ENCODE data around the gene DOCK2. TPM values are rescaled to one million over a fixed set of nuclear protein-coding genes. Genes with fewer than 3 reads are reported as not detected.

Gene DOCK2
- total RNA-seq, 1 donor from 2014 or later: 1.1 TPM

GRCh38 chr5:170080786-170081445 lies 443.8 kb downstream of the DOCK2 start:
- Histone ChIP-seq H3K36me3 (no peaks in the 10 kb centered on the region), H3F3A (ENCODE audit: low read depth) (no peaks in the 10 kb centered on the region), H3K79me2 (ENCODE audit: low read depth) (no peaks in the 10 kb centered on the region), H3K27ac (no peak overlapping the region), H3K4me1 (no peaks in the 10 kb centered on the region), H3K4me2 (no peak overlapping the region), H2AFZ (replicated peaks) (no peak overlapping the region), H3K4me3 (no peak overlapping the region), H3K27me3 (no peaks in the 10 kb centered on the region), H3K9me3 (ENCODE audit: low read depth) (no peaks in the 10 kb centered on the region), H3K9ac (no peak overlapping the region), H4K20me1 (ENCODE audit: low read depth) (no peaks in the 10 kb centered on the region)
- Mint-ChIP-seq H3K4me1 (no peaks in the 10 kb centered on the region), H3K4me3 (no peak overlapping the region), H3K27ac (no peak overlapping the region), H3K36me3 (no peaks in the 10 kb centered on the region), H3K27me3 (ENCODE audit: insufficient read depth, low read depth) (peaks cover 14% of the 10 kb centered on the region), H3K9me3 (no peaks in the 10 kb centered on the region)
- TF ChIP-seq, protein P1, sequence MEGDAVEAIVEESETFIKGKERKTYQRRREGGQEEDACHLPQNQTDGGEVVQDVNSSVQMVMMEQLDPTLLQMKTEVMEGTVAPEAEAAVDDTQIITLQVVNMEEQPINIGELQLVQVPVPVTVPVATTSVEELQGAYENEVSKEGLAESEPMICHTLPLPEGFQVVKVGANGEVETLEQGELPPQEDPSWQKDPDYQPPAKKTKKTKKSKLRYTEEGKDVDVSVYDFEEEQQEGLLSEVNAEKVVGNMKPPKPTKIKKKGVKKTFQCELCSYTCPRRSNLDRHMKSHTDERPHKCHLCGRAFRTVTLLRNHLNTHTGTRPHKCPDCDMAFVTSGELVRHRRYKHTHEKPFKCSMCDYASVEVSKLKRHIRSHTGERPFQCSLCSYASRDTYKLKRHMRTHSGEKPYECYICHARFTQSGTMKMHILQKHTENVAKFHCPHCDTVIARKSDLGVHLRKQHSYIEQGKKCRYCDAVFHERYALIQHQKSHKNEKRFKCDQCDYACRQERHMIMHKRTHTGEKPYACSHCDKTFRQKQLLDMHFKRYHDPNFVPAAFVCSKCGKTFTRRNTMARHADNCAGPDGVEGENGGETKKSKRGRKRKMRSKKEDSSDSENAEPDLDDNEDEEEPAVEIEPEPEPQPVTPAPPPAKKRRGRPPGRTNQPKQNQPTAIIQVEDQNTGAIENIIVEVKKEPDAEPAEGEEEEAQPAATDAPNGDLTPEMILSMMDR (IDR thresholded peaks at IDR 0.05): no peak
- TF ChIP-seq EZH2 (IDR thresholded peaks at IDR 0.05) (no peak), EZH2phosphoT487 (IDR thresholded peaks at IDR 0.05) (no peak)
- DNase-seq (ENCODE audit: low spot score): no peak

DNA sequence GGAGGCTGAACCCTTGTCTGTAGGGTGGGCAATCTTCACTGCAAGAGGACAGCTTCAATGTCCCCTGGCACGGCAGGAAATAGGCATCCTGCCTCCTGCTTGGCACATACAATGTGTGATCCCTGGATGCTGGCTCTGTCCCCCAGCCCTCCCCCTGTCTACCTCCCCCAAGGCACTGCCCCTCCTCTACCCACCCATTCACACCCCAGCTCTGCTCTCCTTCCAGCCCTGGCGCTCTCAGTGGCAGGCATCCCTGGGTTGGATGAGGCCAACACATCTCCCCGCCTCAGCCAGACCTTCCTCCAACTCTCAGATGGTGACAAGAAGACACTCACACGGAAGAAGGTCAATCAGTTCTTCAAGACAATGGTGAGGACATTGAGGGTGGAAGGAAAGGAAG lies 444.5 kb downstream of the DOCK2 start:
- peaks cover 2% of the 10 kb centered on the region for H3K9me3 Mint-ChIP-seq
- Histone ChIP-seq H4K20me1 (ENCODE audit: low read depth) (no peaks in the 10 kb centered on the region), H3K79me2 (ENCODE audit: low read depth) (no peaks in the 10 kb centered on the region), H3F3A (ENCODE audit: low read depth) (no peaks in the 10 kb centered on the region), H3K9me3 (ENCODE audit: low read depth) (no peaks in the 10 kb centered on the region), H3K9ac (no peak overlapping the region), H3K27me3 (no peaks in the 10 kb centered on the region), H3K4me3 (no peak overlapping the region), H3K4me1 (no peaks in the 10 kb centered on the region), H2AFZ (replicated peaks) (no peak overlapping the region), H3K27ac (no peak overlapping the region), H3K4me2 (no peak overlapping the region), H3K36me3 (no peaks in the 10 kb centered on the region)
- no peaks in the 10 kb centered on the region for H3K36me3 Mint-ChIP-seq
- no peak for DNase-seq (ENCODE audit: low spot score)
- H3K4me3 Mint-ChIP-seq: no peak overlapping the region
- no peaks in the 10 kb centered on the region for H3K4me1 Mint-ChIP-seq
- TF ChIP-seq EZH2phosphoT487 (IDR thresholded peaks at IDR 0.05) (no peak), EZH2 (IDR thresholded peaks at IDR 0.05) (no peak)
- TF ChIP-seq, protein P1 (IDR thresholded peaks at IDR 0.05): no peak
- peaks cover 14% of the 10 kb centered on the region for H3K27me3 Mint-ChIP-seq (ENCODE audit: insufficient read depth, low read depth)
- no peak overlapping the region for H3K27ac Mint-ChIP-seq

DNA sequence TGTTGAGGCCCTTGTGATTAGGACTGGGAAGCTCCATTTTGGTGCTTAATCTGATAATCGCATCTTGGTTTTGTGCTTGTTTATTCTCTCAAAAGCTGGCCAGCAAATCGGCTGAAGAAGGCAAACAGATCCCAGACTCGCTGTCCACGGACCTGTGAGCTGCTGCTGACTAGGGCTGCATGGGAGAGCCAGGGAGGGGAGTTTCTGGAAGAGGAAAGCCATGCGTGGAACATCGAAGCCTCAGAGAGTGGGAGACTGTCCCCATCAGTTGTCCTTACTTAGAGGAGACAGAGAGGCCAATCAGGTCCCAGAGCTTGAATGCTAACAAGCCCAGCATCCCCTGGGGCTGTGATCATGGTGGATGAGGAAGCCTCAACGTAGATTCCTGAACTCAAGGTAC lies 445.6 kb downstream of the DOCK2 start:
- no peaks in the 10 kb centered on the region for H3K36me3 Mint-ChIP-seq
- H3K27me3 Mint-ChIP-seq (ENCODE audit: insufficient read depth, low read depth): peaks cover 14% of the 10 kb centered on the region
- H3K9me3 Mint-ChIP-seq: peaks cover 2% of the 10 kb centered on the region

More for the DNA sequence above, 445.6 kb downstream of the DOCK2 start:
- no peak overlapping the region for H3K4me3 Mint-ChIP-seq
- Histone ChIP-seq H2AFZ (replicated peaks) (no peak overlapping the region), H3K36me3 (no peaks in the 10 kb centered on the region), H3K79me2 (ENCODE audit: low read depth) (no peaks in the 10 kb centered on the region), H4K20me1 (ENCODE audit: low read depth) (no peaks in the 10 kb centered on the region), H3K9ac (no peak overlapping the region), H3K27me3 (no peaks in the 10 kb centered on the region), H3K9me3 (ENCODE audit: low read depth) (no peaks in the 10 kb centered on the region), H3K4me1 (no peaks in the 10 kb centered on the region), H3K4me3 (no peak overlapping the region), H3K27ac (no peak overlapping the region), H3K4me2 (no peak overlapping the region), H3F3A (ENCODE audit: low read depth) (no peaks in the 10 kb centered on the region)
- no peaks in the 10 kb centered on the region for H3K4me1 Mint-ChIP-seq
- TF ChIP-seq EZH2phosphoT487 (IDR thresholded peaks at IDR 0.05): no peak
- TF ChIP-seq, protein P1 (IDR thresholded peaks at IDR 0.05): no peak
- no peak for TF ChIP-seq EZH2 (IDR thresholded peaks at IDR 0.05)
- DNase-seq (ENCODE audit: low spot score): no peak
- no peak overlapping the region for H3K27ac Mint-ChIP-seq

All from neural progenitor cell (in vitro differentiated cells).